Activated CD8-positive, alpha-beta memory T cell treated with anti-CD3 and anti-CD28 coated beads, Interleukin-2, amount 50 U/mL, for 48 hours (primary cell): ENCODE measurements around the gene MAST1.
"Not testable (repeated sequence)": the region's sequence is repeated elsewhere in the genome, so short reads cannot be mapped to it uniquely, and the experiment has no call there.

Experiments
- DNase-seq: peaks from one replicate; pipeline ENCODE4 v3.0.0-alpha.2; 2020

Gene MAST1

GRCh38 chr19:12841094-12841493, 2.8 kb downstream of the MAST1 start:
- peak; percentile 68 for DNase-seq

- no peak for DNase-seq
These were observed 4.2 kb downstream of the MAST1 start for GRCh38 chr19:12842511-12842910.

GRCh38 chr19:12843328-12843727, 5.0 kb downstream of the MAST1 start:
- no peak for DNase-seq

GRCh38 chr19:12843999-12844732, 5.9 kb downstream of the MAST1 start:
- no peak for DNase-seq

- not testable (repeated sequence) for DNase-seq
These were observed 8.3 kb downstream of the MAST1 start for GRCh38 chr19:12846613-12847012.

GRCh38 chr19:12847159-12848139, 9.1 kb downstream of the MAST1 start:
- peak; percentile 99 for DNase-seq

GRCh38 chr19:12856653-12857052, 18.3 kb downstream of the MAST1 start:
- DNase-seq: no peak

GRCh38 chr19:12858041-12858928, 20.0 kb downstream of the MAST1 start:
- no peak for DNase-seq

- DNase-seq: no peak
These were observed 21.2 kb downstream of the MAST1 start for GRCh38 chr19:12859546-12859945.

GRCh38 chr19:12864143-12864542, 25.8 kb downstream of the MAST1 start:
- DNase-seq: no peak

GRCh38 chr19:12864721-12865715, 26.7 kb downstream of the MAST1 start:
- DNase-seq: no peak

GRCh38 chr19:12865746-12866415, 27.6 kb downstream of the MAST1 start:
- no peak for DNase-seq

- DNase-seq: no peak
These were observed 28.3 kb downstream of the MAST1 start for GRCh38 chr19:12866416-12867119.

GRCh38 chr19:12867120-12868099, 29.1 kb downstream of the MAST1 start:
- DNase-seq: peak; percentile 91

- DNase-seq: no peak
These were observed 30.3 kb downstream of the MAST1 start for GRCh38 chr19:12868540-12869112.

GRCh38 chr19:12871681-12872080, 33.4 kb downstream of the MAST1 start:
- DNase-seq: no peak

- DNase-seq: no peak
These were observed 33.9 kb downstream of the MAST1 start for GRCh38 chr19:12872255-12872654.
